Fibroblast of pulmonary artery (primary cell): ENCODE results near the gene ITGB3.

Source experiments
- DNase-seq: peaks from one replicate; pipeline ENCODE4 v3.0.0-alpha.2; 2010; ENCODE audit warnings: low read depth
- H3K4me3 ChIP-seq: replicated peaks from 2 replicates; pipeline ENCODE4 v1.5.1; 2011; ENCODE audit warnings: low read depth, mild to moderate bottlenecking, control low read depth, low read length, moderate library complexity
- TF ChIP-seq, protein P1 (sequence below): IDR thresholded peaks from 2 replicates; pipeline ENCODE4 v1.5.1; 2011; ENCODE audit warnings: mild to moderate bottlenecking, control low read depth, low read length, inconsistent platforms; ENCODE audit errors: missing control alignments

The ITGB3 gene

DNA sequence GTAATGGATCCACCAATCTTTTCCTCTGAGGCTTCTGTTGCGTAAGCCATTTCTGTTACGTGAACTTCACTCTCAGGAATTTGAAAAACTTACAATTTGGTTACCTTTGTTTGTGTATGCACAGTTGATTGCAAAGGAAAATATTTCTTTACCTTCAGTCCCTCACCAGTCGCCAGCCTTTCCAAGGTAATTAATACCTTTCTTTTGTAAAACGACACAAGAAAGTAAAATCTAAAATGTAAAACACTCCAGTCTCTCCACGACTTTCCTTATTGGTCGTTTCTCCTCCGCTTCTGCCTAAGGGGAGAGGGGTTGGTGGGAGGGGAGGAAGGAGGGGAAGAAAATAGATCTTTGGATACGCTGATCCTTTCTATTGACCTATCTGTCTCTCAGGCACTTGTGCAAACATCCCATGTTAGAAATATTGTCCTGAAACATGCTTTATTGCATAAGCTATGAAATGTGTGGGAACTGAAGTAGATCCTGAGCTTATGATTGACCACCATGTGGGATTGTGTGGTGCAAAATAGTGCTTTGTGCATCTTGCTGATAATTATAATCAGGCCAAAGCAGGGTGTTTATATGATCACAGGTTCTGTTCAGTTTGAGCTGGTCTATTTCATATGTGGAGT, 37.7 kb downstream of the ITGB3 start:
- DNase-seq = no peak
- no peak overlapping the region for H3K4me3 ChIP-seq
- TF ChIP-seq, protein P1, sequence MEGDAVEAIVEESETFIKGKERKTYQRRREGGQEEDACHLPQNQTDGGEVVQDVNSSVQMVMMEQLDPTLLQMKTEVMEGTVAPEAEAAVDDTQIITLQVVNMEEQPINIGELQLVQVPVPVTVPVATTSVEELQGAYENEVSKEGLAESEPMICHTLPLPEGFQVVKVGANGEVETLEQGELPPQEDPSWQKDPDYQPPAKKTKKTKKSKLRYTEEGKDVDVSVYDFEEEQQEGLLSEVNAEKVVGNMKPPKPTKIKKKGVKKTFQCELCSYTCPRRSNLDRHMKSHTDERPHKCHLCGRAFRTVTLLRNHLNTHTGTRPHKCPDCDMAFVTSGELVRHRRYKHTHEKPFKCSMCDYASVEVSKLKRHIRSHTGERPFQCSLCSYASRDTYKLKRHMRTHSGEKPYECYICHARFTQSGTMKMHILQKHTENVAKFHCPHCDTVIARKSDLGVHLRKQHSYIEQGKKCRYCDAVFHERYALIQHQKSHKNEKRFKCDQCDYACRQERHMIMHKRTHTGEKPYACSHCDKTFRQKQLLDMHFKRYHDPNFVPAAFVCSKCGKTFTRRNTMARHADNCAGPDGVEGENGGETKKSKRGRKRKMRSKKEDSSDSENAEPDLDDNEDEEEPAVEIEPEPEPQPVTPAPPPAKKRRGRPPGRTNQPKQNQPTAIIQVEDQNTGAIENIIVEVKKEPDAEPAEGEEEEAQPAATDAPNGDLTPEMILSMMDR = no peak

DNA sequence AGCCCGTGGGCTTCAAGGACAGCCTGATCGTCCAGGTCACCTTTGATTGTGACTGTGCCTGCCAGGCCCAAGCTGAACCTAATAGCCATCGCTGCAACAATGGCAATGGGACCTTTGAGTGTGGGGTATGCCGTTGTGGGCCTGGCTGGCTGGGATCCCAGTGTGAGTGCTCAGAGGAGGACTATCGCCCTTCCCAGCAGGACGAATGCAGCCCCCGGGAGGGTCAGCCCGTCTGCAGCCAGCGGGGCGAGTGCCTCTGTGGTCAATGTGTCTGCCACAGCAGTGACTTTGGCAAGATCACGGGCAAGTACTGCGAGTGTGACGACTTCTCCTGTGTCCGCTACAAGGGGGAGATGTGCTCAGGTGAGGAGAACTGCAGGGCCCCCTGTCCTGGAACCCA, 38.6 kb downstream of the ITGB3 start:
- TF ChIP-seq, protein P1 = no peak
- no peak for DNase-seq
- no peak overlapping the region for H3K4me3 ChIP-seq

DNA sequence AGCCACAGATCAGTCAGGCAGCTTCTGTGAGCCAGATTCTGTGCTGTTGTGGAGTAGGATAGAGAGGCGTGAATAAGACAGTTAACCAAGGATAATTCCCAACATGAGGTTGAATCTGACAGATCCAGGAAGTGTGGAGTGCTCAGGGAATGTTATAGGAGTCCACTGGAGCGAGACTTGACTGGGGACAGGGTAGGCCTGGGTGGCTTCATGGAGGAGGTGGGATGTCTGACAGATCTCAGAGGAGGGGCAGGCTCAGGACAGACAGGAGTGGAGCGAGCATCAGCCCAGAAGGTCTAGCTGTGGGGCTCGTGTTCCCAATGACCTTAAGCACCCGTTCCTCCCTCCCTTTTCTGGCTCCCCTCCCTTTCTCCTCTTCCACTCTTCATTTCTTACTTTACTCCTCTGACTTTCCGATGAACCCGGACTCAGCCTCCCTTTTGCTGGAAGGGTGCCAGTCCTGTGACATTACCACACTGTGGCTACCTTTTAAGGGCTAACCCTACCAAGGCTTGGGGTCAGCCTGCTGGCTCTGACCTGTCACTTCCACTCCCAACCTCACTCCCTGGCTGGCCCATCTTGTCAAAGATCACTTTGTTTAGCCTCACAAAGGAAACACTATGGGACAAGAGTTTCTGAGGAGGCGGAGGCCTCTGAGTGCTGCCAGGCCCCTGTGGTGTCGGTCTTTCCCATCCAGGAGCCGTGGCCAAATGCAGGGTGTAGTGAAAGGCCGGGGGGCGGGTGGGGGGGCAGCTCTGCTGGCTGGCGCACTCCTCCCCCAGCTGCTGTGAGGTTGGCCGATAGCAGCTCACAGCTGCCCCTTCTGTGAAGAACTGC, 41.6 kb downstream of the ITGB3 start:
- no peak for DNase-seq
- TF ChIP-seq, protein P1 = no peak
- H3K4me3 ChIP-seq = no peak overlapping the region

DNA sequence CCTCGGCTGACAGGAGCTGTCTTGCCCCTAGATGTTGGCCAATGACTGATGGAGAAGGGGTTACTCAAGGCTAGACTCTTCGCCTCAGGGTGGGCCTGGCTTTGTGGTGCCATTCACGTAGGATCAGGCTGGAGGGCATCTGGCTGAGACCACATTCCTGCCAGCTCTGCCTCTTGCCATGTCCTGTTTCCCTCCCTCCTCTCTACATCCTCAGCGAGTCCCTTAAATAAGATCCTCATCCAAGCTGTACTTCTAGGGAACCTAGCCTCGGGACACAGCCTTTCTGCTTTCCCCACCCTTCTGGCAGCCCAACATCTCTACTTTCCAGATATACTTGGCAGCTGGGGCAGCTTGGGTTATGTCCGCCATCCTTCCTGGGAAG, 42.2 kb downstream of the ITGB3 start:
- no peak for DNase-seq

DNA sequence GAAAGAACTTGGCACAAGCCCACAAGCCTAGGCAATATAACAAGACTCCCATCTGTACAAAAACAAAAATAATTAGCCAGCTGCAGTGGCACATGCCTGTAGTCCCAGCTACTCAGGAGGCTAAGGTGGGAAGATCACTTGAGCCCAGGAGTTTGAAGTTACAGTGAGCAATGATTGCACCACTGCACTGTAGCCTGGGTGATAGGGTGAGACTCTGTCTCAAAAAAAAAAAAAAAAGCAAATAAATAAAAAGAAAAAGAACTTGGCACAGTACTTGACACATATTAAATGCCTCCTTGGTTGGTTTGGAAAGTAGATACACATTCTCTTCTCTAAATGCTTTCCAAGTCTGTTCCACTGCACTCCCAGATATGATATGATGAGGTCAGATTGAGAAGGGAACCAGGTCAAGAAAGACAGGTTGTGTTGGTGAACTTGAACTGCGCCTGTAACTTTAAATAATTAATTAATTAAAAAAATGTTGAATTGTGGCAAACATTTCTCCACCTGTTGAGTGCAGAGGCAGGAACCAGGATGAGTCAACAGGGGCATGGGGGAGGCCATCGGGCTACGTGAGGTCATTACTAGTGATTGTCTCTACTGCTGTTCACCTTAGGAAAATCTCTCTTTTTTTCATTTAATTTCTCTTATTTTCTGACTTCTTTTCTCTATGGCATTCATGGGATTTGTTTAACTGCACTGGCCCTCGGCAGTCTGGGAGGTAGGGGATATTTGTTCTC, 44.2 kb downstream of the ITGB3 start:
- DNase-seq = peak; percentile 28
- H3K4me3 ChIP-seq = no peak overlapping the region
- TF ChIP-seq, protein P1 = no peak

More for the DNA sequence above, 42.2 kb downstream of the ITGB3 start:
- TF ChIP-seq, protein P1 = no peak
- no peak overlapping the region for H3K4me3 ChIP-seq

DNA sequence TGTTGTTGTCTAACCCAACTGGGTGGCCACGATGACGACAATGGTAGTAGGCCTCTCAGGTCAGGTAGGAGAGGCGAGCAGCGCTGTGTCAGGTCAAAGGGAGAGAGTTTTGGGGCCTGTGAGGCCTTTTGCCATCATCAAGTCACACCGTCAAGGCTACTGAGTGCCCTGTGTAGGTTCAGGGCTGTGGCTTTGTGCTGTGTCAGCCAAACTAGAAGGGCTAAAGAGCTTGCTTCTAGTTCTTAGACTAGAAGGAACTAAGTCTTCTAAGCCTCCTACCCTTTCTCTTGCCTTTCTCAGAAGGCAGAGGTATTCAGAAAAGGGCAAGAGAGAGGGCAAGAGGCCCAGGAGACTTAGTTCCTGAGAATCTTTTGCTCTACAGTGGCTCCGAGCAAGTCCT, 45.1 kb downstream of the ITGB3 start:
- TF ChIP-seq, protein P1 = no peak
- no peak overlapping the region for H3K4me3 ChIP-seq

More for the DNA sequence above, 45.1 kb downstream of the ITGB3 start:
- no peak for DNase-seq
